GM23338 (cell line): ENCODE results near the gene ACBD3.

ENCODE experiments used
- CREB1 ChIP-seq: fragments of 250-450 bp; sonication (Bioruptor Pico); IDR thresholded peaks from 2 replicates; pipeline ENCODE4 v1.5.0; 2020; ENCODE audit warnings: low read depth, mild to moderate bottlenecking, moderate library complexity
- EZH2 ChIP-seq: fragments of 200-600 bp; sonication (generic); IDR thresholded peaks from one replicate; pipeline ENCODE4 v1.8.0; 2017; ENCODE audit warnings: antibody characterized with exemption, mild to moderate bottlenecking, low read depth; ENCODE audit not compliant: unreplicated experiment
- EZH2phosphoT487 ChIP-seq: fragments of 200-600 bp; sonication (generic); IDR thresholded peaks from one replicate; pipeline ENCODE4 v1.8.1; 2018; ENCODE audit warnings: antibody characterized with exemption; ENCODE audit not compliant: unreplicated experiment
- JUNB ChIP-seq: IDR thresholded peaks from one replicate; pipeline ENCODE4 v1.6.1; 2016; ENCODE audit warnings: antibody characterized with exemption; ENCODE audit not compliant: unreplicated experiment
- NANOG ChIP-seq: IDR thresholded peaks from 2 replicates; pipeline ENCODE4 v1.6.1; 2016; ENCODE audit warnings: antibody characterized with exemption, borderline replicate concordance
- POLR2AphosphoS5 ChIP-seq: IDR thresholded peaks from 2 replicates; pipeline ENCODE4 v1.6.1; 2016; ENCODE audit warnings: antibody characterized with exemption, low read depth
- ZNF114 ChIP-seq: fragments of 250-450 bp; sonication (Bioruptor Pico); IDR thresholded peaks from 2 replicates; pipeline ENCODE4 v1.5.0; 2020; ENCODE audit warnings: mild to moderate bottlenecking, moderate library complexity
- ZNF331 ChIP-seq: fragments of 250-450 bp; sonication (Bioruptor Pico); IDR thresholded peaks from 2 replicates; pipeline ENCODE4 v1.5.0; 2020; ENCODE audit warnings: low read depth, mild to moderate bottlenecking, moderate library complexity
- TF ChIP-seq, protein P1 (sequence below), 2 experiments: fragments of 200-600 bp in 1 of 2; sonication (generic) in 1 of 2; conservative IDR thresholded peaks; 2 replicates each; pipeline versions ENCODE4 v1.5.1 to v1.6.1; 2016 to 2017; ENCODE audit warnings: antibody characterized with exemption in 2 of 2, low read depth in 2 of 2, mild to moderate bottlenecking in 2 of 2, moderate library complexity in 1 of 2
- TF ChIP-seq, protein P2 (sequence below): IDR thresholded peaks from 2 replicates; pipeline ENCODE4 v1.6.1; 2016; ENCODE audit warnings: antibody characterized with exemption
- TF ChIP-seq, protein P3 (sequence below): fragments of 250-450 bp; sonication (Bioruptor Pico); IDR thresholded peaks from 2 replicates; pipeline ENCODE4 v1.5.0; 2020; ENCODE audit warnings: mild to moderate bottlenecking, moderate library complexity

DNA sequence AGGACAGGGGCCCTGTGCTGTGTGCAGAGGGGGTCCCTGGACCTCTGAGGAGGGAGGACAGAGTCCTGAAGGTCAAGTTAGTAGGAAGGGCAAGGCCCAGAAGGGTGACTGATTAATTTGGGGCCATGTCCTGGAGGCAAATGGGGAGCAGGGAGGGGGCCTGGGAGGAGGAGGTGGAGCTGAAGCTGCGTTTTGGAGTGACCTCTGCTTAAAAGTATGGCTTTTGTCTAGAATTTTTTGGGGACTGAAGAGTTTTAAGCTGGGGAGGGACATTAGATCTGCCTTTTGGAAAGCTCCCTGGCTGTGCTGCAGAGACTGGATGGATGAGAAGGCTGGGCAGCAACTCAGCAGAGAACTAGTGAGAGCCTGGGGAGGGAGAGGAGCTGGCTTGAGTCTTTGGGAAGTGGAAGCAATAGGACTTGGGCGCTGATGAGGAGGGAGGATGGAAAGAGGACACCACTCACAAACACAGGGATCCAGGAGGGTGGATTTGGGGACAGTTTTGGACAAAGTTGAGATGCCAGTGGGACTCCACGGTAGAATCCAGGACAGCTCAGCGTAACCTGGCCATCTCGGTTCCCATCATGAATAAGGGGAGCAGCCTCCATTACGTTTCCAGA, 52.9 kb downstream of the ACBD3 start:
- TF ChIP-seq, protein P1, sequence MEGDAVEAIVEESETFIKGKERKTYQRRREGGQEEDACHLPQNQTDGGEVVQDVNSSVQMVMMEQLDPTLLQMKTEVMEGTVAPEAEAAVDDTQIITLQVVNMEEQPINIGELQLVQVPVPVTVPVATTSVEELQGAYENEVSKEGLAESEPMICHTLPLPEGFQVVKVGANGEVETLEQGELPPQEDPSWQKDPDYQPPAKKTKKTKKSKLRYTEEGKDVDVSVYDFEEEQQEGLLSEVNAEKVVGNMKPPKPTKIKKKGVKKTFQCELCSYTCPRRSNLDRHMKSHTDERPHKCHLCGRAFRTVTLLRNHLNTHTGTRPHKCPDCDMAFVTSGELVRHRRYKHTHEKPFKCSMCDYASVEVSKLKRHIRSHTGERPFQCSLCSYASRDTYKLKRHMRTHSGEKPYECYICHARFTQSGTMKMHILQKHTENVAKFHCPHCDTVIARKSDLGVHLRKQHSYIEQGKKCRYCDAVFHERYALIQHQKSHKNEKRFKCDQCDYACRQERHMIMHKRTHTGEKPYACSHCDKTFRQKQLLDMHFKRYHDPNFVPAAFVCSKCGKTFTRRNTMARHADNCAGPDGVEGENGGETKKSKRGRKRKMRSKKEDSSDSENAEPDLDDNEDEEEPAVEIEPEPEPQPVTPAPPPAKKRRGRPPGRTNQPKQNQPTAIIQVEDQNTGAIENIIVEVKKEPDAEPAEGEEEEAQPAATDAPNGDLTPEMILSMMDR (conservative IDR thresholded peaks at IDR 0.05; ENCODE audit: low read depth in 2 of 2), result no peak
- TF ChIP-seq POLR2AphosphoS5, result no peak
- TF ChIP-seq EZH2phosphoT487, result no peak
- TF ChIP-seq, protein P2, sequence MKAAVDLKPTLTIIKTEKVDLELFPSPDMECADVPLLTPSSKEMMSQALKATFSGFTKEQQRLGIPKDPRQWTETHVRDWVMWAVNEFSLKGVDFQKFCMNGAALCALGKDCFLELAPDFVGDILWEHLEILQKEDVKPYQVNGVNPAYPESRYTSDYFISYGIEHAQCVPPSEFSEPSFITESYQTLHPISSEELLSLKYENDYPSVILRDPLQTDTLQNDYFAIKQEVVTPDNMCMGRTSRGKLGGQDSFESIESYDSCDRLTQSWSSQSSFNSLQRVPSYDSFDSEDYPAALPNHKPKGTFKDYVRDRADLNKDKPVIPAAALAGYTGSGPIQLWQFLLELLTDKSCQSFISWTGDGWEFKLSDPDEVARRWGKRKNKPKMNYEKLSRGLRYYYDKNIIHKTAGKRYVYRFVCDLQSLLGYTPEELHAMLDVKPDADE, result no peak
- no peak for TF ChIP-seq CREB1 (CRISPR knock-in tag)
- no peak for TF ChIP-seq EZH2
- TF ChIP-seq ZNF114, result no peak
- TF ChIP-seq, protein P3, sequence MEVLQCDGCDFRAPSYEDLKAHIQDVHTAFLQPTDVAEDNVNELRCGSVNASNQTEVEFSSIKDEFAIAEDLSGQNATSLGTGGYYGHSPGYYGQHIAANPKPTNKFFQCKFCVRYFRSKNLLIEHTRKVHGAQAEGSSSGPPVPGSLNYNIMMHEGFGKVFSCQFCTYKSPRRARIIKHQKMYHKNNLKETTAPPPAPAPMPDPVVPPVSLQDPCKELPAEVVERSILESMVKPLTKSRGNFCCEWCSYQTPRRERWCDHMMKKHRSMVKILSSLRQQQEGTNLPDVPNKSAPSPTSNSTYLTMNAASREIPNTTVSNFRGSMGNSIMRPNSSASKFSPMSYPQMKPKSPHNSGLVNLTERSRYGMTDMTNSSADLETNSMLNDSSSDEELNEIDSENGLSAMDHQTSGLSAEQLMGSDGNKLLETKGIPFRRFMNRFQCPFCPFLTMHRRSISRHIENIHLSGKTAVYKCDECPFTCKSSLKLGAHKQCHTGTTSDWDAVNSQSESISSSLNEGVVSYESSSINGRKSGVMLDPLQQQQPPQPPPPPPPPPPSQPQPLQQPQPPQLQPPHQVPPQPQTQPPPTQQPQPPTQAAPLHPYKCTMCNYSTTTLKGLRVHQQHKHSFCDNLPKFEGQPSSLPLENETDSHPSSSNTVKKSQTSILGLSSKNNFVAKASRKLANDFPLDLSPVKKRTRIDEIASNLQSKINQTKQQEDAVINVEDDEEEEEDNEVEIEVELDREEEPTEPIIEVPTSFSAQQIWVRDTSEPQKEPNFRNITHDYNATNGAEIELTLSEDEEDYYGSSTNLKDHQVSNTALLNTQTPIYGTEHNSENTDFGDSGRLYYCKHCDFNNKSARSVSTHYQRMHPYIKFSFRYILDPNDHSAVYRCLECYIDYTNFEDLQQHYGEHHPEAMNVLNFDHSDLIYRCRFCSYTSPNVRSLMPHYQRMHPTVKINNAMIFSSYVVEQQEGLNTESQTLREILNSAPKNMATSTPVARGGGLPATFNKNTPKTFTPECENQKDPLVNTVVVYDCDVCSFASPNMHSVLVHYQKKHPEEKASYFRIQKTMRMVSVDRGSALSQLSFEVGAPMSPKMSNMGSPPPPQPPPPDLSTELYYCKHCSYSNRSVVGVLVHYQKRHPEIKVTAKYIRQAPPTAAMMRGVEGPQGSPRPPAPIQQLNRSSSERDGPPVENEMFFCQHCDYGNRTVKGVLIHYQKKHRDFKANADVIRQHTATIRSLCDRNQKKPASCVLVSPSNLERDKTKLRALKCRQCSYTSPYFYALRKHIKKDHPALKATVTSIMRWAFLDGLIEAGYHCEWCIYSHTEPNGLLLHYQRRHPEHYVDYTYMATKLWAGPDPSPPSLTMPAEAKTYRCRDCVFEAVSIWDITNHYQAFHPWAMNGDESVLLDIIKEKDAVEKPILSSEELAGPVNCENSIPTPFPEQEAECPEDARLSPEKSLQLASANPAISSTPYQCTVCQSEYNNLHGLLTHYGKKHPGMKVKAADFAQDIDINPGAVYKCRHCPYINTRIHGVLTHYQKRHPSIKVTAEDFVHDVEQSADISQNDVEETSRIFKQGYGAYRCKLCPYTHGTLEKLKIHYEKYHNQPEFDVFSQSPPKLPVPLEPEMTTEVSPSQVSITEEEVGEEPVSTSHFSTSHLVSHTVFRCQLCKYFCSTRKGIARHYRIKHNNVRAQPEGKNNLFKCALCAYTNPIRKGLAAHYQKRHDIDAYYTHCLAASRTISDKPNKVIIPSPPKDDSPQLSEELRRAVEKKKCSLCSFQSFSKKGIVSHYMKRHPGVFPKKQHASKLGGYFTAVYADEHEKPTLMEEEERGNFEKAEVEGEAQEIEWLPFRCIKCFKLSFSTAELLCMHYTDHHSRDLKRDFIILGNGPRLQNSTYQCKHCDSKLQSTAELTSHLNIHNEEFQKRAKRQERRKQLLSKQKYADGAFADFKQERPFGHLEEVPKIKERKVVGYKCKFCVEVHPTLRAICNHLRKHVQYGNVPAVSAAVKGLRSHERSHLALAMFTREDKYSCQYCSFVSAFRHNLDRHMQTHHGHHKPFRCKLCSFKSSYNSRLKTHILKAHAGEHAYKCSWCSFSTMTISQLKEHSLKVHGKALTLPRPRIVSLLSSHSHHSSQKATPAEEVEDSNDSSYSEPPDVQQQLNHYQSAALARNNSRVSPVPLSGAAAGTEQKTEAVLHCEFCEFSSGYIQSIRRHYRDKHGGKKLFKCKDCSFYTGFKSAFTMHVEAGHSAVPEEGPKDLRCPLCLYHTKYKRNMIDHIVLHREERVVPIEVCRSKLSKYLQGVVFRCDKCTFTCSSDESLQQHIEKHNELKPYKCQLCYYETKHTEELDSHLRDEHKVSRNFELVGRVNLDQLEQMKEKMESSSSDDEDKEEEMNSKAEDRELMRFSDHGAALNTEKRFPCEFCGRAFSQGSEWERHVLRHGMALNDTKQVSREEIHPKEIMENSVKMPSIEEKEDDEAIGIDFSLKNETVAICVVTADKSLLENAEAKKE, result no peak
- TF ChIP-seq JUNB, result no peak
- TF ChIP-seq ZNF331 (CRISPR knock-in tag), result no peak
- TF ChIP-seq NANOG, result no peak
